ENCODE measurements around the gene ABLIM2. TPM values are rescaled to one million over a fixed set of nuclear protein-coding genes. Genes with fewer than 3 reads are reported as not detected.

Gene ABLIM2
- total RNA-seq, 6 experiments from 2014 or later = 0.14 TPM; not detected in 5

GRCh38 chr4:7998447-7998846, 160.2 kb downstream of the ABLIM2 start:
- H3K4me3 Mint-ChIP-seq = no peak overlapping the region
- H3K27ac Mint-ChIP-seq = no peak overlapping the region
- no peaks in the 10 kb centered on the region for H3K9me3 Mint-ChIP-seq
- H3K4me1 Mint-ChIP-seq (ENCODE audit: low read depth) = no peaks in the 10 kb centered on the region
- peaks cover 52% of the 10 kb centered on the region for H3K27me3 Mint-ChIP-seq (ENCODE audit: insufficient read depth)
- H3K36me3 Mint-ChIP-seq (ENCODE audit: low read depth) = no peaks in the 10 kb centered on the region
- DNase-seq = no peak
- TF ChIP-seq, protein P1, sequence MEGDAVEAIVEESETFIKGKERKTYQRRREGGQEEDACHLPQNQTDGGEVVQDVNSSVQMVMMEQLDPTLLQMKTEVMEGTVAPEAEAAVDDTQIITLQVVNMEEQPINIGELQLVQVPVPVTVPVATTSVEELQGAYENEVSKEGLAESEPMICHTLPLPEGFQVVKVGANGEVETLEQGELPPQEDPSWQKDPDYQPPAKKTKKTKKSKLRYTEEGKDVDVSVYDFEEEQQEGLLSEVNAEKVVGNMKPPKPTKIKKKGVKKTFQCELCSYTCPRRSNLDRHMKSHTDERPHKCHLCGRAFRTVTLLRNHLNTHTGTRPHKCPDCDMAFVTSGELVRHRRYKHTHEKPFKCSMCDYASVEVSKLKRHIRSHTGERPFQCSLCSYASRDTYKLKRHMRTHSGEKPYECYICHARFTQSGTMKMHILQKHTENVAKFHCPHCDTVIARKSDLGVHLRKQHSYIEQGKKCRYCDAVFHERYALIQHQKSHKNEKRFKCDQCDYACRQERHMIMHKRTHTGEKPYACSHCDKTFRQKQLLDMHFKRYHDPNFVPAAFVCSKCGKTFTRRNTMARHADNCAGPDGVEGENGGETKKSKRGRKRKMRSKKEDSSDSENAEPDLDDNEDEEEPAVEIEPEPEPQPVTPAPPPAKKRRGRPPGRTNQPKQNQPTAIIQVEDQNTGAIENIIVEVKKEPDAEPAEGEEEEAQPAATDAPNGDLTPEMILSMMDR (IDR thresholded peaks at IDR 0.05) = no peak

- DNase-seq = no peak
- TF ChIP-seq, protein P1 (IDR thresholded peaks at IDR 0.05) = no peak
- H3K4me1 Mint-ChIP-seq (ENCODE audit: low read depth) = no peaks in the 10 kb centered on the region
These were observed 162.7 kb downstream of the ABLIM2 start for GRCh38 chr4:7995866-7996265.

DNA sequence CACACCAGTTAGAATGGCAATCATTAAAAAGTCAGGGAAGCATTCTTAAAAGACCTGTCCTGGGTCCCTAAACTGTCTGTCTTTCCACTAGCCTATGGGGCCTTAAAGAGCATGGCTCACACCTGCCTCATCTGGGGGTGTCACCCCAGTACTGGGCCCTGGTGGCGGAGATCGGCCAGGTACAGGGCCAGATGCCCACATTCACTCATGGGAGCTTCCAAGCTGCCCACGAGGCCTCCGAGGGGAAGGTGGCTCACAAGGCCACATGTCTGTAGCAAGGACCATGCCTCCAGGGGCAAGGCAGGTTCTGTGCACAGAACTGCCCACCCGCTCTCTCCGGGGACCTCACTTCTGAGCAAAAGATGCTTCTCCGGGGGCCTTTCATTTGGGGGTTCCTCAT, 163.5 kb downstream of the ABLIM2 start:
- H3K27ac Mint-ChIP-seq = no peak overlapping the region
- H3K27me3 Mint-ChIP-seq (ENCODE audit: insufficient read depth) = peaks cover 30% of the 10 kb centered on the region
- H3K4me1 Mint-ChIP-seq (ENCODE audit: low read depth) = no peaks in the 10 kb centered on the region
- H3K9me3 Mint-ChIP-seq = no peaks in the 10 kb centered on the region
- no peak overlapping the region for H3K4me3 Mint-ChIP-seq
- no peaks in the 10 kb centered on the region for H3K36me3 Mint-ChIP-seq (ENCODE audit: low read depth)
- DNase-seq = no peak
- TF ChIP-seq, protein P1 (IDR thresholded peaks at IDR 0.05) = no peak

More at GRCh38 chr4:7995866-7996265, 162.7 kb downstream of the ABLIM2 start:
- Mint-ChIP-seq H3K36me3 (ENCODE audit: low read depth) (no peaks in the 10 kb centered on the region), H3K27ac (no peak overlapping the region), H3K27me3 (ENCODE audit: insufficient read depth) (peaks cover 34% of the 10 kb centered on the region), H3K9me3 (no peaks in the 10 kb centered on the region), H3K4me3 (no peak overlapping the region)

- H3K27ac Mint-ChIP-seq = no peak overlapping the region
- peaks cover 21% of the 10 kb centered on the region for H3K27me3 Mint-ChIP-seq (ENCODE audit: insufficient read depth)
- H3K36me3 Mint-ChIP-seq (ENCODE audit: low read depth) = peaks cover 5% of the 10 kb centered on the region; the same call in 1 of the 2 replicates
- no peak for DNase-seq
- no peaks in the 10 kb centered on the region for H3K9me3 Mint-ChIP-seq
- H3K4me1 Mint-ChIP-seq (ENCODE audit: low read depth) = peaks cover 5% of the 10 kb centered on the region
- TF ChIP-seq, protein P1 (IDR thresholded peaks at IDR 0.05) = no peak
- H3K4me3 Mint-ChIP-seq = no peak overlapping the region
These were observed 164.9 kb downstream of the ABLIM2 start for GRCh38 chr4:7993671-7994070.

GRCh38 chr4:7992846-7993245, 165.8 kb downstream of the ABLIM2 start:
- H3K27ac Mint-ChIP-seq = no peak overlapping the region
- TF ChIP-seq, protein P1 (IDR thresholded peaks at IDR 0.05) = no peak
- peaks cover 5% of the 10 kb centered on the region; the same call in 1 of the 2 replicates for H3K36me3 Mint-ChIP-seq (ENCODE audit: low read depth)
- H3K4me3 Mint-ChIP-seq = no peak overlapping the region
- H3K4me1 Mint-ChIP-seq (ENCODE audit: low read depth) = peaks cover 13% of the 10 kb centered on the region
- no peaks in the 10 kb centered on the region for H3K9me3 Mint-ChIP-seq
- DNase-seq = no peak
- peaks cover 16% of the 10 kb centered on the region for H3K27me3 Mint-ChIP-seq (ENCODE audit: insufficient read depth)
